Measurements from ENCODE around the gene OAT.
A peak's percentile ranks its signal among the peaks of the same experiment; 100 is the strongest.

OAT gene

DNA sequence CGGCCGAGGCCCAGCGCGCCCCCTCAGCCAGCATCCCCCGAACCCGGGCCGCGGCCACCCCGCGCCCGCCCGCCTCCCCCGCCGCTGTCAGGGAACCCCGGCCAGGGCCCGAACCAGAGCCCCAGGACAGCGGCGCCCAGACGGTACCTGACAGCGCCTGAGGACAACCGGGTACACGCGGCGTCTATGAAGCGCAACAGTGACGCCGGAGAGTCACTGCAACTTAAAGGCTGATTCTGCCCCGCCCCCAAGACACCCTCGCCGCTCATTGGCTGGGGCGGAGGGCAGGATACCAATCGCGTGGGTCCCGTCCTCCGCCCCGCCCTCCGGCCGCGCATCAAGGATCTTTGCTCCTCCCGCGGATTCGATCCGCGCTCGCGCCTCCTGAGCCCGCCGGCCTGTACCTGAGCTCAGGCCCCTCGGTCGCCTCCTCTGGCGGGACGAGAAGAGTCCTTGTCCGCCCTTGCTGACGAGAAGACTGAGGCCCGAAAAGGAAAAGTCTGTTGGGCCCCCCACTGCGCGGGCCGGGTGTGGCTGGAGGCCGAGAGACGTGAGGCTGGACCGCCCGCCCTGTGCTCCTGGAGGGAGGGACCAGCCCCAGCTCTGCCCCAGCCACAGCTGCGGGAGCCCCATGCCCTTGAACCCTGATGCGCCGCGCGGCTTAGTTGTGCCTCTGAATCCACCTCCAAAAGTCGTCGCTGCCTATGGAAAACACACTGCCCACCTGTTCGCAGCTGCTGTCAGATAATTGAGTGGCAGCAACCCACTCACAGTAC lies at the start of gene OAT:
TSS of gene OAT (minus strand) at position 198 of the 776 bp plus-strand sequence. CDS start 6,752 bp downstream, outside the sequence.
- Histone ChIP-seq H3K9ac (ENCODE audit: low read length in 5 of 5) (peak within 1 kb of the TSS in 4 of 5 donors; percentile 68 to 73 (median 69)), H3K27ac (ENCODE audit: low read depth, low read length) (peak within 1 kb of the TSS; percentile 57), H3K27me3 (ENCODE audit: control insufficient read depth in 5 of 5, insufficient read depth in 4 of 5, low read length in 5 of 5) (peaks cover 3 to 11% (median 4%) of the 10 kb centered on the region in 5 donors), H3K36me3 (ENCODE audit: control insufficient read depth in 5 of 5, insufficient read depth in 5 of 5, low read length in 5 of 5) (no peaks in the 10 kb centered on the region), H3K9me3 (ENCODE audit: control insufficient read depth in 5 of 5, low read length in 5 of 5) (no peaks in the 10 kb centered on the region), H3K4me1 (ENCODE audit: control insufficient read depth in 5 of 5, insufficient read depth in 5 of 5, low read length in 5 of 5) (peaks cover 0 to 47% (median 41%) of the 10 kb centered on the region in 5 donors), H3K4me3 (ENCODE audit: low read depth in 1 of 5, low read length in 5 of 5) (peak within 1 kb of the TSS; percentile 64 to 82 (median 72))

DNA sequence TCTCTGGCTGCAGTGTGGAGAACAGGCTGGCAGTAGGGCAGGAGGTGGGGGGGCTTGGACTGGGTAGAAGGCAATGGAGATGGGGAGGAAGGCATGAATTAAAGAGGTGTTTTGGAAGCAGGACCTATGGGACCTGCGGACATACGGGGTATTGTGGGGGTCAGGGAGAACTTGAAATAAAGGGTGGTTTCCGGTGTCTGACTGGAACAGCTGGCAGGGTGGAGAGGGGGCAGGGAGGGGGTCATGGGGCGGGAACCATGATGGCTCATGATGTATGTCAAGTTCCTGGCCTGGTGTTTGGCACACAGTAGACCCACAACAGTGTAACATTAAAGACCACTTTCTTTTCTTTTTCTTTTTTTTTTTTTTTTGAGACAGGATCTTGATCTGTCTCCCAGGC lies 48.4 kb upstream of the OAT start:
- Histone ChIP-seq H3K27me3 (ENCODE audit: control insufficient read depth in 5 of 5, insufficient read depth in 4 of 5, low read length in 5 of 5) (no peaks in the 10 kb centered on the region), H3K27ac (ENCODE audit: low read depth, low read length) (no peak overlapping the region), H3K4me1 (ENCODE audit: control insufficient read depth in 5 of 5, insufficient read depth in 5 of 5, low read length in 5 of 5) (peaks cover 0 to 15% (median 3%) of the 10 kb centered on the region in 5 donors), H3K9ac (ENCODE audit: low read length in 5 of 5) (no peak overlapping the region), H3K4me3 (ENCODE audit: low read depth in 1 of 5, low read length in 5 of 5) (no peak overlapping the region), H3K36me3 (ENCODE audit: control insufficient read depth in 5 of 5, insufficient read depth in 5 of 5, low read length in 5 of 5) (no peaks in the 10 kb centered on the region), H3K9me3 (ENCODE audit: control insufficient read depth in 5 of 5, low read length in 5 of 5) (no peaks in the 10 kb centered on the region)

DNA sequence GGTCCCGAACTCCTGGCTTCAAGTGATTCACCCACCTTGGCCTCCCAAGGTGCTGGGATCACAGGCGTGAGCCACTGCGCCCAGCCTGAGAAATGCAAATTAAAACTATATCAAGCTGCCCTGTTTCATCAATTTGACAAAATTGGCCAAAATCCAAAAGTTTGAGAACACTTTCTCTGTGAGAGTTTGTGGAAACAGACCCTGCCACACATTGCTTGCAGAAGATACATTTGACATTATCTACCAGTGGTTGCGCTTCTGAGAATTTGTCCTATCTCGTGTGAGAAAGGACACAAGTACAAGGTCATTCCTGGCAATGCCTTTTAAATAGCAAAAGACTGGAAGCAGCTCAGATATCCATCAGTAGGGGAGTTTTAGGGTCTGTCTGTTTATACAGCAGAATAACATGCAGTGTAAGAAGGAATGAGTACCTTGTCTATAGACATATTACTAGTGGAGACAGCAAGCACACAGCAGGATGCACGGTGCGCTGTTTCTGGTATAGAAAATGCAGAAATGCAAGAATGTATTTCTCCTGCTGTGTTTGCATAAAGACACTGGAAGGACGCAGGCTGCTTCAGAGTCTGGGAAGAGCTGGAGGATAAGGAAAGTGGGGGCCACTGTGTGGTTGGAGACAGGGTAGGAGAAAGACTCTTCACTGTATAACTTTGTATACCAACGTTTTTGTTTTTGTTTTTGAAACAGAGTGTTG lies 47.2 kb upstream of the OAT start:
- H3K27me3 ChIP-seq (ENCODE audit: control insufficient read depth in 5 of 5, insufficient read depth in 4 of 5, low read length in 5 of 5) = no peaks in the 10 kb centered on the region
- H3K9me3 ChIP-seq (ENCODE audit: control insufficient read depth in 5 of 5, low read length in 5 of 5) = no peaks in the 10 kb centered on the region
- no peak overlapping the region for H3K4me3 ChIP-seq (ENCODE audit: low read depth in 1 of 5, low read length in 5 of 5)
- peaks cover 0 to 21% (median 8%) of the 10 kb centered on the region in 5 donors for H3K4me1 ChIP-seq (ENCODE audit: control insufficient read depth in 5 of 5, insufficient read depth in 5 of 5, low read length in 5 of 5)
- no peak overlapping the region for H3K27ac ChIP-seq (ENCODE audit: low read depth, low read length)
- no peaks in the 10 kb centered on the region for H3K36me3 ChIP-seq (ENCODE audit: control insufficient read depth in 5 of 5, insufficient read depth in 5 of 5, low read length in 5 of 5)
- H3K9ac ChIP-seq (ENCODE audit: low read length in 5 of 5) = no peak overlapping the region

DNA sequence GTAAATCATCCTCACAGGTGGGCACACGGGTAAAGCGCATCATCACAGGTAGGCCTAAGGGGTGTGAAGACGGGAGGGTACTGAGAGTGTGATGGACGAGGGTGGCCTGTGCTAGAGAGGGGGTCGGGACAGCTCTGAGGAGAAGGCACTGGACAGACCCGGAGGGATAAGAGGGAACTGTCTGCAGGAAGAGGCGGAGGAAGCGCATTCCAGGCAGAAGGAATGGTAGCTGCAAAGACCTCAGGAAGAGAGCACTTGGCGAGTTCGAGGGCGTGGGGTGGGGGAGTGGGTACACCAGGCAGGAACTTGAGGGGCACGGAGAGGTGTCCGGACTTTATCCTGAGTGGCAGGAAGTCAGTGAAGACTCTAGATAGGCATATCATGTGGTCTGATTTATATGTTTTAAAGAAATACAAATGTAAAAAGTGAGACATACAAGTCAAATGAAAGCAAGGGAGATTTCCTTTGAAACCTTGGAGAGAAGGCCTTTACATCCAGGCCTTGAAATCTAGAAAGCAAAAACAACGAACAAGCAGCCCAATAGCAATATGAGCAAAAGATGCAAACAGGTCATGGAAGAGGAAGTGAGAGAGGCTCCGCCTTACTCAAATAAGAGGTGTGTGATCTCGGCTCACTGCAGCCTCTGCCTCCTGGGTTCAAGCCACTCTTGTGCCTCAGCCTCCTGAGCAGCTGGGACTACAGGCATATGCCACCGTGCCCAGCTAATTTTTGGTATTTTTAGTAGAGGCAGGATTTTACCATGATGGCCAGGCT lies 46.5 kb upstream of the OAT start:
- no peaks in the 10 kb centered on the region for H3K9me3 ChIP-seq (ENCODE audit: control insufficient read depth in 5 of 5, low read length in 5 of 5)
- no peak overlapping the region for H3K27ac ChIP-seq (ENCODE audit: low read depth, low read length)
- H3K4me3 ChIP-seq (ENCODE audit: low read depth in 1 of 5, low read length in 5 of 5) = no peak overlapping the region
- peaks cover 0 to 21% (median 8%) of the 10 kb centered on the region in 5 donors for H3K4me1 ChIP-seq (ENCODE audit: control insufficient read depth in 5 of 5, insufficient read depth in 5 of 5, low read length in 5 of 5)
- H3K36me3 ChIP-seq (ENCODE audit: control insufficient read depth in 5 of 5, insufficient read depth in 5 of 5, low read length in 5 of 5) = no peaks in the 10 kb centered on the region
- H3K27me3 ChIP-seq (ENCODE audit: control insufficient read depth in 5 of 5, insufficient read depth in 4 of 5, low read length in 5 of 5) = no peaks in the 10 kb centered on the region
- H3K9ac ChIP-seq (ENCODE audit: low read length in 5 of 5) = no peak overlapping the region

DNA sequence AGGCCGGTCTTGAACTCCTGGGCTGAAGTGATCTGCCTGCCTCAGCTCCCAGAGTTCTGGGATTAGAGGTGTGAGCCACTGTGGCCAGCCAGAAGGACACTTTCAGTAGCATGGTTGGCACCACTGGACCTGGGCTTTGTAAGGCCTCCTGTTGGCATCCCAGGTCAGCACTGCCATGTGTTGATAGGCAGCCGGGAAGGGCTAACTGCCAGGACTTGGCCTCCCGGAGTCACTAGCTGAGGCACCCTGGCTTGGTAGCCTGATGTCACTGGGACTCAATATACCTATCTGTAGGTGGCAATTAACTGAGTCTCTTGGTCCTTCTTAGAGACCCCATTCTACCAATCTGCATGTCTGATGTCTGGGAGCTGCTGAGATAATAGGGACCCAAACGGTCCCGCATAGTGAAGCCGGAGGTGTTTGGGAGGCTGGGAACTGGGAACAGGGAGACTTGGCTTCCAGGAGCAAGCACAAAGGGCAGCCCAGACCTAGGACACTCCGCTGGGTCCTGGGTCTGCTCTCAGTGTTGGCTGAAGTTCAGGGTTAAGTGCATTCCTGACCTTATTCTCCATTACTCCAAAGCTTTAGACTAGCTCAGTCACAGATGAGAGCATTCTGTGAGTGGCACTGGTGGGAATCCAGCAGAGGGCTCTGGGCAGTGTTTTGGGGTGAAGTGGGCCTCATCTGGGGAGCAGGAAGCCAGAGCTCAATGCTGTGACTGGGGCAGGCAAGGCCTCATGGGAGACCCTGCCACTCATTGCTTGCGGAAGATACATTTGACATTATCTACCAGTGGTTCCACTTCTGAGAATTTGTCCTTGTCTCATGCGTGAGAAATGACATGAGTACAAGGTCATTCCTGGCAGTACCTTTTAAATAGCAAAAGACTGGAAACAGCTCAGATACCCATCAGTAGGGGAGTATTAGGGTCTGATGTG lies 45.6 kb upstream of the OAT start:
- Histone ChIP-seq H3K9me3 (ENCODE audit: control insufficient read depth in 5 of 5, low read length in 5 of 5) (no peaks in the 10 kb centered on the region), H3K4me3 (ENCODE audit: low read depth in 1 of 5, low read length in 5 of 5) (no peak overlapping the region), H3K9ac (ENCODE audit: low read length in 5 of 5) (no peak overlapping the region), H3K27ac (ENCODE audit: low read depth, low read length) (no peak overlapping the region), H3K27me3 (ENCODE audit: control insufficient read depth in 5 of 5, insufficient read depth in 4 of 5, low read length in 5 of 5) (no peaks in the 10 kb centered on the region), H3K36me3 (ENCODE audit: control insufficient read depth in 5 of 5, insufficient read depth in 5 of 5, low read length in 5 of 5) (no peaks in the 10 kb centered on the region), H3K4me1 (ENCODE audit: control insufficient read depth in 5 of 5, insufficient read depth in 5 of 5, low read length in 5 of 5) (peaks cover 0 to 21% (median 8%) of the 10 kb centered on the region in 5 donors)

DNA sequence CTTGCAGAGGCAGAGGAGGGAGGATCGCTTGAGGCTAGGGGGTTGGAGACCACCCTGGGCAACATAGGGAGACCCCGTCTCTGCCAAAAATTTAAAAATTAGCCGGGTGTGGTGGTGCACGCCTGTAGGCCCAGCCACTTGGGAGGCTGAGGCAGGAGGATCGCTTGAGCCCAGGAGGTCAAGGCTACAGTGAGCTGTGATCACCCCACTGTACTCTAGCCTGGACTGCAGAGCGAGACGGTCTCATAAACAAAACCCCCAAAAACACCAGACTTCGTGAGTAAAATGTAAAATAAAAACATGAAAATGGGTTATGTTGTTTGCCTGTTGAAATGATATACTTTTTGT lies 43.6 kb upstream of the OAT start:
- peaks cover 0 to 21% (median 8%) of the 10 kb centered on the region in 5 donors for H3K4me1 ChIP-seq (ENCODE audit: control insufficient read depth in 5 of 5, insufficient read depth in 5 of 5, low read length in 5 of 5)
- peak overlapping the region in 4 of 5 donors; percentile 65 to 71 (median 66) for H3K9ac ChIP-seq (ENCODE audit: low read length in 5 of 5)
- peak overlapping the region; percentile 75 to 87 (median 79) for H3K4me3 ChIP-seq (ENCODE audit: low read depth in 1 of 5, low read length in 5 of 5)
- no peak overlapping the region for H3K27ac ChIP-seq (ENCODE audit: low read depth, low read length)
- no peaks in the 10 kb centered on the region for H3K36me3 ChIP-seq (ENCODE audit: control insufficient read depth in 5 of 5, insufficient read depth in 5 of 5, low read length in 5 of 5)
- H3K27me3 ChIP-seq (ENCODE audit: control insufficient read depth in 5 of 5, insufficient read depth in 4 of 5, low read length in 5 of 5) = peaks cover 0 to 3% (median 0%) of the 10 kb centered on the region in 5 donors
- no peaks in the 10 kb centered on the region for H3K9me3 ChIP-seq (ENCODE audit: control insufficient read depth in 5 of 5, low read length in 5 of 5)

DNA sequence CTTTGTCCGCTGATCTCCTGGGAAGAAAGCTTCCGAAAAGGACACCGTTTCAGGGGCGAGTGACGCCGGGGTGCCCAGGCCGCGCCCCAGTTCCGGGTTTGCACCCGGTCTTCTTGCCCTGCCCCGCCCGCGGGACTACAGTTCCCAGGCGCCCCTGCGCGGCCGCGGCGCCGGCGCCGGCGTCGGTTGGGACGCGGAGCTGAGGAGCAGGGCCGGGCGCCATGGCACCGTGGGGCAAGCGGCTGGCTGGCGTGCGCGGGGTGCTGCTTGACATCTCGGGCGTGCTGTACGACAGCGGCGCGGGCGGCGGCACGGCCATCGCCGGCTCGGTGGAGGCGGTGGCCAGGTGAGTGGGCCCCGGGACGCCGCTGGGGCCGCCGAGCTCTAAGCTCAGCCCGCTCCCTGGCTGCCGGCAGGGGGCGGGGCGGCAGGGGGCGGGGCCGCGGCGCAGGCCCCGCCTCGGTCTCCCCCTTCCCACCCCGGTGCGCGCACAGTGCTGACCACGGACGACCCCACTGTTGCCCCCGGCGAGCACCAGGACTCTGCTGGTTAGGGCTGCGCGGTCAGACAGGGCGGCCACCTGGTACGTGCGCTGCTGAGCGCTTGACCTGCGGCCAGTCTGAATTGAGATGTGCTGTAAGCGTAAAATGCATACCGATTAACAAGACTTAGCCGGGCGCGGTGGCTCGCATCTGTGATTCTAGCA lies 43.1 kb upstream of the OAT start, which contains the start of gene LHPP:
TSS of gene LHPP (plus strand) at position 182 of the 706 bp plus-strand sequence. CDS start at position 222, 40 bp downstream.
- Histone ChIP-seq H3K9me3 (ENCODE audit: control insufficient read depth in 5 of 5, low read length in 5 of 5) (no peaks in the 10 kb centered on the region), H3K27ac (ENCODE audit: low read depth, low read length) (no peak within 1 kb of the TSS), H3K4me3 (ENCODE audit: low read depth in 1 of 5, low read length in 5 of 5) (peak within 1 kb of the TSS; percentile 75 to 87 (median 80)), H3K27me3 (ENCODE audit: control insufficient read depth in 5 of 5, insufficient read depth in 4 of 5, low read length in 5 of 5) (peaks cover 0 to 4% (median 0%) of the 10 kb centered on the region in 5 donors), H3K9ac (ENCODE audit: low read length in 5 of 5) (peak within 1 kb of the TSS in 4 of 5 donors; percentile 65 to 77 (median 66)), H3K4me1 (ENCODE audit: control insufficient read depth in 5 of 5, insufficient read depth in 5 of 5, low read length in 5 of 5) (peaks cover 0 to 21% (median 8%) of the 10 kb centered on the region in 5 donors), H3K36me3 (ENCODE audit: control insufficient read depth in 5 of 5, insufficient read depth in 5 of 5, low read length in 5 of 5) (no peaks in the 10 kb centered on the region)

DNA sequence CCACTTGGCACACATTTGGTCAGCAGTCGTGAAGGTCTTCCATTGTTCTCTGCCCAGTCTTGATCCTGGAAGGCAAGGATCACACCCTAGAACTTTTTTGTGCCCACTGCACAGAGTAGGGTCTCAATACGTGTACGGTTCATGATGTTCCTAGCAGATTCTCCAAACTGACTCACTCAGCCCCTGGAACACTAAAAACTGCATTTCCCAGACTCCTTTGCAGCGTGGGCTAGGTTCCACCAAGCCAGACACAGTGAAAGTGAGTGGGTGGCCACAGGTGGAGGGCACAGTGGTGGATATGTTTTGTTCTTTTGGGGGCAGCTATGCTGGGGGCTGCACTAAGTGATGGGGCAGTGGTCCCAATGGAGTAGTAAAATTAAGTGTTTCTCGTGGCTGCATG lies 41.4 kb upstream of the OAT start:
- Histone ChIP-seq H3K27me3 (ENCODE audit: control insufficient read depth in 5 of 5, insufficient read depth in 4 of 5, low read length in 5 of 5) (peaks cover 0 to 14% (median 5%) of the 10 kb centered on the region in 5 donors), H3K27ac (ENCODE audit: low read depth, low read length) (no peak overlapping the region), H3K9ac (ENCODE audit: low read length in 5 of 5) (no peak overlapping the region), H3K36me3 (ENCODE audit: control insufficient read depth in 5 of 5, insufficient read depth in 5 of 5, low read length in 5 of 5) (no peaks in the 10 kb centered on the region), H3K9me3 (ENCODE audit: control insufficient read depth in 5 of 5, low read length in 5 of 5) (no peaks in the 10 kb centered on the region), H3K4me3 (ENCODE audit: low read depth in 1 of 5, low read length in 5 of 5) (no peak overlapping the region), H3K4me1 (ENCODE audit: control insufficient read depth in 5 of 5, insufficient read depth in 5 of 5, low read length in 5 of 5) (peaks cover 0 to 17% (median 8%) of the 10 kb centered on the region in 5 donors)

Measured in subcutaneous abdominal adipose tissue (tissue), 5 donors.